HCT116 (cell line): ENCODE data around the gene KRTAP4-8. TPM values are rescaled to one million over a fixed set of nuclear protein-coding genes. Genes with fewer than 3 reads are reported as not detected.

Experiments
- ATAC-seq: fragments of 200-7000 bp; cut with Tn5 transposase; 2 replicates; pipeline ENCODE4 v1.9.1; 2020; ENCODE audit warnings: mild to moderate bottlenecking, moderate library complexity
- BruUV-seq: library from RNA; stranded (reverse); fragments of 400-500 nt; replicated peaks from 2 replicates; lab custom pipeline; 2021; lab: Mats Ljungman, UMichigan
- CTCF ChIA-PET: fragments of 300-600 bp; sonication (Branson Sonifier 250); formaldehyde crosslinking; loops from one replicate; lab custom pipeline; 2021; ENCODE audit warnings: antibody characterized with exemption; lab: Charles Lee
- POLR2A ChIA-PET: fragments of 300-600, 350-600 bp; sonication (Branson Sonifier 250); formaldehyde crosslinking; loops from one replicate; lab custom pipeline; 2021; ENCODE audit warnings: antibody characterized with exemption; lab: Charles Lee
- RAD21 ChIA-PET, 2 experiments: fragments of 300-600 bp; sonication (Branson Sonifier 250); formaldehyde crosslinking; loops; one replicate each; lab custom pipeline; 2023; ENCODE audit warnings: low total read pairs in 2 of 2; ENCODE audit not compliant: uncharacterized antibody in 2 of 2, unreplicated experiment in 2 of 2, low non-redundant PET in 1 of 2; lab: Charles Lee
- DNase-seq: peaks from one replicate; pipeline ENCODE4 v3.0.0-alpha.2; 2010; ENCODE audit warnings: low read depth, low spot score
- H2AFZ ChIP-seq: fragments of 200-600 bp; shearing (Covaris generic), sonication (generic); 2 replicates; pipeline ENCODE4 v1.6.1; 2017; ENCODE audit warnings: low read depth, mixed run types, mixed read lengths, antibody characterized with exemption, low read length; ENCODE audit not compliant: poor library complexity, severe bottlenecking
- H3K27ac ChIP-seq: 2 replicates; pipeline ENCODE4 v1.5.1; 2012; ENCODE audit warnings: low read depth, low read length
- H3K27me3 ChIP-seq: fragments of 200-600 bp; sonication (generic); 2 replicates; pipeline ENCODE4 v1.6.1; 2016; ENCODE audit warnings: mixed run types, low read length, mixed read lengths; ENCODE audit not compliant: insufficient read depth
- H3K36me3 ChIP-seq, 2 experiments: fragments of 200-500 bp in 1 of 2; fragments of 200-600 bp in 1 of 2; sonication (Bioruptor generic) in 1 of 2; sonication (generic) in 1 of 2; 2 replicates each; pipeline versions ENCODE4 v1.5.1 to v1.6.1; 2014 to 2016; ENCODE audit warnings: low read length in 2 of 2, inconsistent platforms in 1 of 2, mixed read lengths in 1 of 2, mixed run types in 1 of 2; ENCODE audit not compliant: insufficient read depth in 2 of 2, control insufficient read depth in 1 of 2
- H3K4me1 ChIP-seq, 2 experiments: fragments of 200-600 bp in 1 of 2; sonication (generic) in 1 of 2; 2 replicates each; pipeline versions ENCODE4 v1.5.1 to v1.6.1; 2012 to 2017; ENCODE audit warnings: low read length in 2 of 2, inconsistent platforms in 1 of 2, mild to moderate bottlenecking in 1 of 2, mixed read lengths in 1 of 2, mixed run types in 1 of 2, moderate library complexity in 1 of 2; ENCODE audit not compliant: insufficient read depth in 2 of 2, control insufficient read depth in 1 of 2
- H3K4me2 ChIP-seq: fragments of 200-600 bp; sonication (generic); 2 replicates; pipeline ENCODE4 v1.6.1; 2017; ENCODE audit warnings: mixed run types, low read length, mixed read lengths
- H3K4me3 ChIP-seq, 2 experiments: fragments of 200-600 bp in 1 of 2; sonication (generic) in 1 of 2; replicated peaks in 1 of 2; 2 replicates each; pipeline ENCODE4 v1.5.1; 2011 to 2016; ENCODE audit warnings: low read length in 2 of 2, control low read depth in 1 of 2, low read depth in 1 of 2, mild to moderate bottlenecking in 1 of 2, mixed read lengths in 1 of 2, mixed run types in 1 of 2
- H3K79me2 ChIP-seq: fragments of 200-600 bp; sonication (generic); 2 replicates; pipeline ENCODE4 v1.6.1; 2017; ENCODE audit warnings: mild to moderate bottlenecking, mixed run types, low read length, moderate library complexity, mixed read lengths; ENCODE audit not compliant: insufficient read depth
- H3K9ac ChIP-seq: fragments of 200-600 bp; sonication (generic); 2 replicates; pipeline ENCODE4 v1.6.1; 2016; ENCODE audit warnings: low read length, mixed read lengths
- H3K9me2 ChIP-seq: fragments of 200-600 bp; sonication (generic), shearing (Covaris generic); 2 replicates; pipeline ENCODE4 v1.6.1; 2017; ENCODE audit warnings: mixed run types, mild to moderate bottlenecking, moderate library complexity; ENCODE audit not compliant: insufficient read depth
- H3K9me3 ChIP-seq, 2 experiments: fragments of 200-500 bp in 1 of 2; fragments of 200-600 bp in 1 of 2; sonication (Bioruptor generic) in 1 of 2; sonication (generic) in 1 of 2; 2 replicates each; pipeline ENCODE4 v1.6.1; 2014 to 2017; ENCODE audit warnings: low read length in 2 of 2, mixed read lengths in 2 of 2, inconsistent platforms in 1 of 2, low read depth in 1 of 2, mild to moderate bottlenecking in 1 of 2, mixed run types in 1 of 2, moderate library complexity in 1 of 2; ENCODE audit not compliant: control insufficient read depth in 1 of 2, insufficient read depth in 1 of 2
- H4K20me1 ChIP-seq: fragments of 200-600 bp; sonication (generic), shearing (Covaris generic); 2 replicates; pipeline ENCODE4 v1.6.1; 2017; ENCODE audit warnings: mixed run types, mild to moderate bottlenecking, moderate library complexity; ENCODE audit not compliant: insufficient read depth
- CTCF ChIP-seq, 3 experiments: fragments of 200-600 bp in 1 of 3; sonication (generic) in 1 of 3; IDR thresholded peaks in 2 of 3; conservative IDR thresholded peaks in 1 of 3; 2 replicates each; pipeline ENCODE4 v1.5.1; 2012 to 2017; ENCODE audit warnings: low read depth in 2 of 3, low read length in 2 of 3, antibody characterized with exemption in 1 of 3, borderline replicate concordance in 1 of 3, control low read depth in 1 of 3, mild to moderate bottlenecking in 1 of 3, mixed read lengths in 1 of 3, mixed run types in 1 of 3, moderate library complexity in 1 of 3; ENCODE audit not compliant: insufficient read depth in 1 of 3
- EZH2phosphoT487 ChIP-seq: fragments of 200-600 bp; IDR thresholded peaks from 2 replicates; pipeline ENCODE4 v1.6.1; 2018; ENCODE audit warnings: antibody characterized with exemption, borderline replicate concordance
- SIN3A ChIP-seq: IDR thresholded peaks from 2 replicates; pipeline ENCODE4 v1.6.1; 2012; ENCODE audit warnings: low read depth
- ZNF274 ChIP-seq: fragments of 200-500 bp; sonication (Bioruptor generic); IDR thresholded peaks from 2 replicates; pipeline ENCODE4 v1.6.1; 2014; ENCODE audit warnings: mild to moderate bottlenecking, low read depth, low read length, inconsistent platforms
- intact Hi-C: fragments of 100-400 bp; cut with micrococcal nuclease; formaldehyde crosslinking; loops from 2 replicates; pipeline ENCODE4 v1.10.0; 2022
- total RNA-seq: library from RNA; stranded (reverse); gene quantifications from one replicate; pipeline ENCODE4 v1.2.1, GENCODE V29; 2021; ENCODE audit not compliant: unreplicated experiment
- TF ChIP-seq, protein P1 (sequence below): IDR thresholded peaks from 2 replicates; pipeline ENCODE4 v1.6.1; 2012

The KRTAP4-8 gene
- total RNA-seq, 1 experiment from 2014 or later, result not detected

DNA sequence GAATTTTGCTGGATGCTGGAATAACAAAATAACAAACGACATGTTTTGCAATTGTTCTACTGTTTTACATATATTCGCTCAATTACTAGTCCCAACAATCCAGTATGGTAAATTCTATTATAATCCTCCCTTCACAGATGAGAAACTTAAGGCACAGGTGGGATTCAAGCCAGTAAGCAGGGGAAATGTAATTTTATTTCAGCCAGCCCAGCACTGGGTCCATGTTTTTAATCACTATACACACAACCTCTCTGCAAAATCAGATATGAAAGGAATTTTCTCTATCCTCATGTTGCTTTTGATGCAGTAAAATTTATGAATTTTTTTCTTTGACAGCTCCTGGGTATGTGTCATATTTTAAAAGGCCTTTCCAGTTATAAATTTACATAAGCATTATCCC is 47.3 kb upstream of the KRTAP4-8 start (continued):
- TF ChIP-seq CTCF (IDR thresholded peaks at IDR 0.05 in 2 of 3, conservative IDR thresholded peaks at IDR 0.05 in 1 of 3; ENCODE audit: borderline replicate concordance in 1 of 3, insufficient read depth in 1 of 3, low read depth in 2 of 3, low read length in 2 of 3), result no peak
- no peak for TF ChIP-seq EZH2phosphoT487

- Histone ChIP-seq H3K79me2 (no peaks in the 10 kb centered on the region), H3K9me2 (no peaks in the 10 kb centered on the region), H3K4me3 (no peak overlapping the region), H3K9ac (no peak overlapping the region), H3K4me1 (no peaks in the 10 kb centered on the region; a peak in 1 of 4 replicates), H3K27ac (no peak overlapping the region), H3K9me3 (peaks cover 0 to 33% of the 10 kb centered on the region in 2 experiments; a peak in 2 of 4 replicates), H2AFZ (no peak overlapping the region), H3K27me3 (no peaks in the 10 kb centered on the region), H4K20me1 (no peaks in the 10 kb centered on the region), H3K36me3 (0 out of 4 replicates have a peak, but pooled peaks cover 0 to 5% of the 10 kb centered on the region in 2 experiments), H3K4me2 (no peak overlapping the region)
- TF ChIP-seq CTCF (IDR thresholded peaks at IDR 0.05 in 2 of 3, conservative IDR thresholded peaks at IDR 0.05 in 1 of 3; ENCODE audit: borderline replicate concordance in 1 of 3, insufficient read depth in 1 of 3, low read depth in 2 of 3, low read length in 2 of 3) (no peak), SIN3A (no peak), ZNF274 (no peak)
- TF ChIP-seq, protein P1, sequence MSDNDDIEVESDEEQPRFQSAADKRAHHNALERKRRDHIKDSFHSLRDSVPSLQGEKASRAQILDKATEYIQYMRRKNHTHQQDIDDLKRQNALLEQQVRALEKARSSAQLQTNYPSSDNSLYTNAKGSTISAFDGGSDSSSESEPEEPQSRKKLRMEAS, result no peak
- CTCF ChIA-PET, result no interaction called here
- BruUV-seq, result no TSS peak
- no peak for ATAC-seq
- POLR2A ChIA-PET, result no interaction called here
- RAD21 ChIA-PET, result no interaction called here
- no peak for DNase-seq
- intact Hi-C loops, result no loop called here
Measured at GRCh38 chr17:41144846-41145245, 46.9 kb upstream of the KRTAP4-8 start.
